GM15510 (cell line): Measurements from ENCODE around the gene ZFP42.

Experiments
- POLR2A ChIP-seq: IDR thresholded peaks from 3 replicates; pipeline ENCODE4 v1.6.1; 2011; ENCODE audit warnings: borderline replicate concordance; ENCODE audit not compliant: insufficient read length; ENCODE audit errors: extremely low read depth

Gene ZFP42

DNA sequence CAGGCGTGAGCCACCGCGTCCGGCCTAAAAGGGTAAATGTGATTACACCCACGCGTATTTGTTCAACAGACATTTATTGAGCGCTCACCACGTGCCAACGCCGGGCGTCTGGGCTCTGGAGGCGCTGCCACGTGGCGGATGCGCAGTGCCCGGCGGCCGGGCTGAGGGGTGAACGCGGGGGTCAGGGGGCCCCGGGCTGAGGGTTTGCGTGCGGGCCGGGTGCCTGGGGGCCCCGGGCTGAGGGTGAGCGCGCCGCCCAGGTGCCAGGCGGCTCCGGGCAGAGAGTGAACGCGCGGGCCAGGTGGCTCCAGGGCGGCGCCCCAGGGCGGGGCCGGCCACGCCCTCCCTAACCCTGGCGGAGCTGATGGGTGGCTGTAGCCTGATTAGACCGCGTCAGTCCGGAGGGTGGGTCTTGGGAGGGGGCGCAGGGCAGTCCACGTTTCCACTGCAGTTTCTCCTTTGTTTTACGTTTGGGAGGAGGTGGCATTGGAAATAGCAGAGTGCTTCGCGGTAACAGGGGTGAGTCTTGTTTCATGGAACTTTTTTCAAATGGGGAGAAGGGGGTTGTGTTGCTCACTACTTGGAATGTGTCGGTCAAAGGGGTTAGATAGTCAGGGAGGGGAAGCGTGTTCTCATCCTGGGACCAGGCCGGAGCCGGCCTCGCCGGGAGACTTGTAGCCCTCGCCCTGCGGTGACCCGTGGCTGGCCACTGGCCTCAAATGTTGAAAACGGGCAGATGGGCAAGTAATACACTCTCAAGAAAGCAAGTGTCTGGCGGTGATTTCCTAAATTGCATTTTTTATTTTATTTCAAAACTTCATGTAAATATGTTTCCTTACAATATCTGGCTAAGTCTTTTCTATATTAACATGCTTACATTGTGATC lies at the start of gene ZFP42:
Gene ZFP42 (plus strand): TSS at position 450 of the 886 bp plus-strand sequence. CDS start 7,037 bp downstream, outside the sequence.
- TF ChIP-seq POLR2A: no peak

DNA sequence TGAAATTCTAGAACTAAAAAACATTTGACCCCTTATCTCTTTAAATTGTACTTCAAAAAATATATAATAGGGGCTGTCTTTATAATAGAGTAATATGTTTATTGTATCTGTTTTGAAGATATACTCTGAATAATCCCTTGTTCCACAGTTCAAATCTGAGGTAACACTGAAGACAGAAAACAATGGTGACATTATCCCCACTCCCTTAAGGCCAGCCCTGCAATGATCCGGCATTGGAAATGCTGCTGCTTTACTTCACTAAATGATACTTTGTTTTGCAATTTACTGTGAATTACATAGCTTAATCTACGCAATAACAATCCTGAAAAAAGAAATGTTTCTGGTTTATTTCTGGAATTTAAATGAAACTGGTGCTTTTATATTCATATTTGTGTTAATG lies 34.4 kb upstream of the ZFP42 start:
- TF ChIP-seq POLR2A: no peak

DNA sequence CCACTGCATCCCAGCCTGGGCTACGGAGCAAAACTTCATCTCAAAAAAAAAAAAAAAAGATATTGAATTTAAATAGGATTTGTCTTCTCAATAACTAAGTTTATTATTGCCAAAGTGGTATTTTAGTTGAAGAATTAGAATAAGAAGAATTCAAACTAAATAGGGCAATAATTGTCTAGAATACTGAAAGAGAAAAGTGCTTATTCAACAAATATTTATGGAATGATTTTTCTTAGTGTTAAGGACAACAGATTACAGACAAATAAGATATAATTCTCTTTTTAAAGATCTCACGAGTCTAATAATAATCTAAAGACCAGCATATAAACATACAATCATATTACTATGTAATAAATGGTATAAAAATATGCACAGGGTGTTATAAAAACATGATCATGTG lies 33.6 kb upstream of the ZFP42 start:
- no peak for TF ChIP-seq POLR2A

DNA sequence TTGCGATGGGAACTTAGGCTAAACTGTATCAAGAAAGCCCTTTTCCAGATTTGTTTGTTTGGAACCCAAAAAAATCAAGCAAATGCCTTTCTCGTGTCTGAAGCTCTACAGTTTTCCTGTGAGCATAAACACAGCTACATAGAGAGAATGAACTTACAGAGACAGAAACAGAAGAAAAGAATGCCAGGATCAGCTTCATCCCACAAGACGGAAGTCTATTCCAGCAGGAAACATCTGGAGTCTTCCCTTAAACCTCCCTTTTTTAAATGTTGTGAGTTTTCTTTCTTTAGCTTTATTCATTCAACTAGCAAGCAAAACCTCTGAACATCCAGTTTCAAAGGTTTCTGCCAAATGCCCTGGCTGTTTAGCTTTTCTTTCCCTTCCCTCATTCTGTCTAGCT lies 32.6 kb upstream of the ZFP42 start:
- TF ChIP-seq POLR2A: no peak

DNA sequence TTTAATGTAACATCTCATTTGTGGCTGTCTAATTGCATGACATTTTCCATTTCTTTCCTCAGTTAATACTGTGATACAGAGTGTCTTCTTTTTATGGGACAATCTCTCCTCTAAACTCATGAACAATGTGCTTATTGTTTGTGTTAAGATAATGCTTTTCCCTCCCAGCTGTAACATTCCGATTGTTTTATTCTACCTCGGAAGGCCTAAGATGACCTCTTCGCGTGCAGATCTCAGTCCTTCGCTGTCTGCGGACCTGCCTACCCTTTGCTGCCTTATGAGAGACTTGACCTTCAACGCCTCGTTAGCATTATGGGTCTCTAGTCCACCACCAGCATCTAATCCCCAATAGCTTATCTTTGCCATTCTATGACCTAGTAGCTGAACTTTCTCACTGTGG lies 29.8 kb upstream of the ZFP42 start:
- TF ChIP-seq POLR2A: no peak

DNA sequence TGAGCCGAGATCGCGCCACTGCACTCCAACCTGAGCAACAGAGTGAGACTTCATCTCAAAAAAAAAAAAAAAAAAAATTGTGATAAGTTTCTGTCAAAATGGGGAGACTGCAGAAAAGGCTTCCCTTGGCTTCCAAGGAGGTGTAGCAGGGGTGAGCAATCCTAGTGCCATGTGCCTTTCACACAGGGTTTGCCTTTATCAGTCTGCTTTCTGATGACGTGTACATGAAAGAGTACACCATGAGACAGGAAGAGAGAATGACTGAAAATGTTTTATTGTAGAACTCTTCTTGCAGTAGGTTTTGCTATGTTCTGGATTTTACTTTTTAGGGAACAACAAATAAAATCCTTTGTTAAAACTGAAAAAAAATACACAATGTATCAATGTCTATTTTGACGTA lies 23.4 kb upstream of the ZFP42 start:
- no peak for TF ChIP-seq POLR2A

DNA sequence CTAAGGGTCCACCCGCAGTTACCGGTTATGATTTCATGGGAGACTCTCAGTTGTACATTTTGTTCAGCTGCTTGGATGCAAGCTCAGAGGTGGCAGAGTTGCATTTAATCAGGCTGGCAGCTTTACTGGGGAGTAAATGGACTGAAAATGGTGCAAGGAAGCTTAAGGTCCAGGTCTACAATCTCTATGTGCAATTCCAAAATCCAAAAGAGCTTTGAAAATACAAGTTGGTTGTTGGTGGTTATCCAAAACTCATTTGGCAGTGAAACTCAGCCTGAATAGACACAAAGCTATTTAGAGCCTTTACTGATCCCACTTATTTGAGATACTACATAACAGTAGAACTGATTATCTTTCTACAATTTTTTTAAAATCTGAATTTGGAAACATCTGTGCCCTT lies 11.8 kb upstream of the ZFP42 start:
- TF ChIP-seq POLR2A: no peak

DNA sequence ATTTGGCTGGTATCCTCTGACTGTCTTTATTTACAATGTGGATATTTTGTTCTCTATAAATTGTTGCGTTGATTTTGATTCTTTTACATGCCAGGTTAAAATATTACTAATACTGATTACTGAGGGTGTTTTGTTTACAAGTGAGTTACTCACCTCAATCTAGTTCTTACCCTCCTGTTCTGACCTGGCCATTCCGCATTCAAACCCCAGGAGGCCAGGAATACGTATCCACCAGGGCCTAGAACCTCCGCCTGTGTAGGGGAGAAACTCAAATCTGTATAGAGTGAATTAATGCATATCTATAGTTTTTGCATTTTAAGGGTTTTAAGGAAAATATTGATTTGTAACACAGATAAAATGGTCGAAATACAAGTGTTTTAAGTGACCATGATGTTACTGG lies 2.6 kb upstream of the ZFP42 start:
- TF ChIP-seq POLR2A: no peak

DNA sequence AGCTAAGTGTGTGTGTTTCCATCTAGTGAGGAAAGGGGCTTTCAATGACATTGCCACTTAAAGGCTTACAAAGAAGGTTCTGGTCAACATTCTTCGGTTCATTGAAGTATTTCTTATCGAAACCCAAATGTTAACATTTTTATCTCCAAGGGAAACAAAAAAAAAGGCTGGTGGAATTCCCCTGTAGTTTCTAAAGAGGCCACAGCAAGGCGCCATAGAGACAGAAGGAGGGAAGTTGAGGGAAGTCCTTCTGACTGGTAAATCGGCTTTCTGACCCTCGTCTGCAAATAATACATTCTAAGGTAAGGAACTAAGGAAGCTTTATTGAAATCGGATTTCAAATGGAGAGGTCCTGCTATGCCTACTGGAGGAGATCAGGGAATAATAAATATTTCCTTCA lies 1.7 kb upstream of the ZFP42 start:
- TF ChIP-seq POLR2A: no peak

DNA sequence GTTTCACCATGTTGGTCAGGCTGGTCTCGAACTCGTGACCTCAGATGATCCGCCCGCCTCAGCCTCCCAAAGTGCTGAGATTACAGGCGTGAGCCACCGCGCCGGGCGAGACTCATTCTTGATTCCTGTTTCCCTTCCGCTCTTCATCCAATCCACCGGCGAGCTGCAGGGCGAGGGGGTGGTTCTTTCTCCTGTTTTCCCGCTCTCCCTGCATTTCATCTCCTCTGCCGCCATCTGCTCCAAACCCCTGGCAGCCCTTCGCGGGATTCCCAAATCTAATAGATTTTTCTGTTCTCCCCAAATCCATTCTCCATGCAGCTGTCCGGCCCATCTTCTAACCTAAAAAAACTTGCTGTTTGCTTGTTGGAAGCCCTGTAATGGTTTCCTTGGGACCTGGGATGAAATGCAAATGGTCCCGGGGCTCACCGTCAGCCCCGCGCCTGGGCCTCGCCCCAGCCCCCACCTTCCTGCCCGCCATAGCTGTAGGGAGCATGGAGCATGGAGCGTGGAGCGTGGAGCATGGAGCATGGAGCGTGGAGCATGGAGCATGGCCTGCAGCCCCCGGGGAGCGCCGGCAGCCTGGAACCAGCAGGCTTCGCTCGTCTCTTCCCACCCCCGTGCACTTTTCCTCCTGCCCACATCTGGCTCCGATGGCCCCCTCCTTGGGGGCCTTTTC lies 1.1 kb downstream of the ZFP42 start:
- TF ChIP-seq POLR2A: no peak

DNA sequence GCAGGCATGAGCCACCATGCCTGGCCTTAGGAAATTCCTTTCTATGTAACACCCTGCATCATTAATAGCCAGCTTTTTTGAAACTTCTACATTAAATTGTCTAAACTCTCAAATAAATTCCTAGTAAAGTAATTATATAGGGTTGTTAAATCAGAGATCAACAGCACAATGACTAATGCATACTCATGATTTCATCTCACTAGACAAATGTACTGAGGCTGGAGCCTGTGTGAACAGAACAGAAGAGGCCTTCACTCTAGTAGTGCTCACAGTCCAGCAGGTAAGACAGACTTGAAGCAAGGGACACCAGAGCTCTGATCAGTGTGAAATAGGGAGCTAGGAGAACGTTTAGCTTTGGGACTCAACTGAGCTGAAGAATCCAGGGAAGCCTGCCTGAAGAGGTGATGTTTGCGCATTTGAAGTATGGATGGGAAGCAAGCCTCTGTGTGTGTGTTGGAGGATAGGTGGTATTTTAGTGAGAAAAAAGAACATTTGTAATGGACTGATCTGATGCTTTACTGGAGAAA lies 3.9 kb downstream of the ZFP42 start:
- TF ChIP-seq POLR2A: no peak

DNA sequence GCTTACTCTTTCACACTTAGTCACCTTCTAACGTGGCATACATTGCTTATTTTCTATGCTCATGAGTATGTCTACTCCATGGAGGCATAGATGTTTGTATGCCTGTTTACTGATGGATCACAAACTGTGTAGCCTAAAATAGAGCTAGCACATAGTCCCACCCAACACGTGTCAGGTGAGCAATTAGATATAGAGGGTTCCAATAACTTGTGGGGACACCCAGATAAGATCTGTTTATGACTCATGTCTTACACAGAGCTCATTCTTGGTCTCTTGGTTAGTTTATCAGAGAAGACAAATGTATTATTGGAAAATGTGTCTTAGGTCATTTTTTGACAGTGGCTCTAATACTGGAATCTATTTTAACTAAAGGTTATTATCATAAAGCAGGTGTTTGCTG lies 6.8 kb downstream of the ZFP42 start:
- no peak for TF ChIP-seq POLR2A

DNA sequence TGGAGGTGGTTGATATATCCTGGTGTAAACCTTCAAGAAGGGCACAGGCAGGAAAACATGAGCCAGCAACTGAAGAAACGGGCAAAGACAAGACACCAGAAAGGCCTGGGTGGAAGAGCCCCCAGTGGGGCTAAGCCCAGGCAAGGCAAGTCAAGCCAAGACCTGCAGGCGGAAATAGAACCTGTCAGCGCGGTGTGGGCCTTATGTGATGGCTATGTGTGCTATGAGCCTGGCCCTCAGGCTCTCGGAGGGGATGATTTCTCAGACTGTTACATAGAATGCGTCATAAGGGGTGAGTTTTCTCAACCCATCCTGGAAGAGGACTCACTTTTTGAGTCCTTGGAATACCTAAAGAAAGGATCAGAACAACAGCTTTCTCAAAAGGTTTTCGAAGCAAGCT lies 7.2 kb downstream of the ZFP42 start:
- no peak for TF ChIP-seq POLR2A

DNA sequence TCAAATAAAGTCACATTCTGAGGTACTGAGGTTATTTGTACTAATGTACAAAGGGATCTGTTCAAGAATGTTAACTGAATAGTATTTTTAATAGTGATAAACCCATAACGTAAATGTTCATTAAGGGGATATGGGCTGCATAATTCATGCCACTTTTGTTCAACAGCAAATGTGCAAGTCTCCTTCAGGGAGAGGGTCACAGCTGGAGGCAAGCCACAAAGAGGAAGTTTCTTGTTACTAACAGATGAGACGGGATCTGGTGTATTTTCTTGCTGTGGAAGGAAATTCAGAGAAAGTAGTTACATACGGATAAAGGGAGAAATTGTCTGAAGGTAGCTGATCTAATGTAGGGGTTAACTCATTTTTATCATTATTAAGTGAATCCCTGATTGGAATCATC lies 10.0 kb downstream of the ZFP42 start:
- TF ChIP-seq POLR2A: no peak

DNA sequence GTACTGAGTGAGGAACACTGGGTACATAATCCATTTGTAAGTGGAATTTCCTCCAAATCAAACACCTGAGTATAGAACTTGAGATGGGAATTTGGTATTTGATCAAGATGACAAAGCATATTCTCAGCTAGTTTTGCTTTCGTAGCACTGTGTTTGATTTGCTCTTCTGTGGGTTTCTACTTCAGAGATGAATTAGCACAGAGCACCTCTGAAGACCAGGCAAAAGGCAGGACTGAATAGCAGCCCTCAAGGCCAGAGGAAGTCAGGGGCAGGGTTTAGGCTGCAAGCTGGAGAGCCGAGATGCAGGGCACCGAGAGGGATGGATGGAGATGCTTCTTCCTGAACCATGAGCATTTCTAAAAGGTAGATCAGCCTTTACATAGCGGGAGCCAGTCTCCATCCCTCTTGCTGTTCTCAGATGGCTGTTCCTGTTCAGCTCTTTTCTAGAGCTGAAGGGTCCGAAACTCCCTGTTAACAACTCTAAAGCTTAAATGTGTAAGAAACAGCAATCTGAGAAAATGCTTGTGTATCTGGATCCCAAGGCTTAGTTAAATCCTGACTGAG lies 10.8 kb downstream of the ZFP42 start:
- no peak for TF ChIP-seq POLR2A
